HepG2 (cell line): ENCODE data around the gene BCKDHA. TPM values are rescaled to one million over a fixed set of nuclear protein-coding genes. Genes with fewer than 3 reads are reported as not detected.

Source experiments
- ARHGAP35 ChIP-seq: sonication (generic); formaldehyde crosslinking; IDR thresholded peaks from 2 replicates; pipeline ENCODE4 v1.9.0; 2022; ENCODE audit warnings: mild to moderate bottlenecking, inconsistent platforms, moderate library complexity, missing genetic modification reagents, borderline replicate concordance
- ATF6 ChIP-seq: sonication (generic); formaldehyde crosslinking; conservative IDR thresholded peaks from 2 replicates; pipeline ENCODE4 v1.4.0; 2020; ENCODE audit warnings: missing genetic modification reagents
- BRF2 ChIP-seq: sonication (generic); formaldehyde crosslinking; IDR thresholded peaks from 2 replicates; pipeline ENCODE4 v1.8.1; 2022; ENCODE audit warnings: mild to moderate bottlenecking, missing genetic modification reagents
- CSRNP2 ChIP-seq: sonication (generic); formaldehyde crosslinking; conservative IDR thresholded peaks from 2 replicates; pipeline ENCODE4 v1.8.0; 2022; ENCODE audit warnings: low read depth, missing genetic modification reagents
- FOXA1 ChIP-seq, 2 experiments: fragments of 450-650 bp in 1 of 2; sonication (generic) in 1 of 2; formaldehyde crosslinking in 1 of 2; IDR thresholded peaks; 2 replicates each; pipeline versions ENCODE4 v1.4.0 to v1.6.1; 2016 to 2020; ENCODE audit warnings: missing genetic modification reagents in 1 of 2
- REL ChIP-seq: sonication (generic); formaldehyde crosslinking; conservative IDR thresholded peaks from 2 replicates; pipeline ENCODE4 v1.8.0; 2022; ENCODE audit warnings: mild to moderate bottlenecking, missing genetic modification reagents, moderate library complexity
- SOX13 ChIP-seq, 3 experiments: fragments of 450-650 bp in 1 of 3; sonication (generic) in 1 of 3; formaldehyde crosslinking in 1 of 3; IDR thresholded peaks in 2 of 3; conservative IDR thresholded peaks in 1 of 3; 2 replicates each; pipeline versions ENCODE4 v1.5.0 to v1.6.1; 2016 to 2020; ENCODE audit warnings: antibody characterized with exemption in 1 of 3, mild to moderate bottlenecking in 1 of 3, missing compliant biosample characterization in 1 of 3, missing genetic modification reagents in 1 of 3, moderate library complexity in 1 of 3
- SPEN ChIP-seq: sonication (generic); formaldehyde crosslinking; IDR thresholded peaks from 2 replicates; pipeline ENCODE4 v1.5.1; 2020; ENCODE audit warnings: low read depth, mild to moderate bottlenecking, missing genetic modification reagents
- TFE3 ChIP-seq: IDR thresholded peaks from 2 replicates; pipeline ENCODE4 v1.6.1; 2016
- ZBTB43 ChIP-seq: sonication (generic); formaldehyde crosslinking; conservative IDR thresholded peaks from 2 replicates; pipeline ENCODE4 v1.4.0; 2020; ENCODE audit warnings: missing genetic modification reagents
- ZNF281 ChIP-seq: sonication (generic); formaldehyde crosslinking; IDR thresholded peaks from 2 replicates; pipeline ENCODE4 v1.4.0; 2020; ENCODE audit warnings: missing genetic modification reagents, borderline replicate concordance
- ZNF335 ChIP-seq: sonication (generic); formaldehyde crosslinking; IDR thresholded peaks from 2 replicates; pipeline ENCODE4 v1.4.0; 2020; ENCODE audit warnings: missing genetic modification reagents
- ZNF691 ChIP-seq: sonication (generic); formaldehyde crosslinking; IDR thresholded peaks from 2 replicates; pipeline ENCODE4 v1.4.0; 2020; ENCODE audit warnings: missing genetic modification reagents, low read depth, mild to moderate bottlenecking, borderline replicate concordance
- polyA plus RNA-seq, 8 experiments: library from polyadenylated mRNA; depleted of rRNA in 3 of 8; stranded (reverse) in 7 of 8; unstranded in 1 of 8; fragments of >200 nt; fragmentation: Illumina TruSeq in 4 of 8; extraction: Trizol in 4 of 8; gene quantifications; 2 replicates each; pipeline versions ENCODE4 v1.2.1 to v1.2.3, GENCODE V29; 2011 to 2016; ENCODE audit warnings: low read depth in 4 of 8, missing spikeins in 1 of 8, mixed read lengths in 1 of 8; ENCODE audit not compliant: insufficient read depth in 1 of 8
- total RNA-seq, 5 experiments: library from RNA; depleted of rRNA; stranded (reverse); fragments of >200 nt; fragmentation: Illumina TruSeq; extraction: Trizol; gene quantifications; 2 replicates each; pipeline ENCODE4 v1.2.3, GENCODE V29; 2016; ENCODE audit warnings: low read depth in 1 of 5

BCKDHA gene
- total and polyA plus RNA-seq, 2 of the 13 experiments (the other 11 are each of a cell fraction or from before 2014, with no cell fraction given) = 11.8 to 31.5 TPM

- TF ChIP-seq FOXA1 (IDR thresholded peaks at IDR 0.05) = no peak
- 0 out of 2 replicates have a peak, but pooled peaks have one; percentile 18 for TF ChIP-seq FOXA1 (CRISPR knock-in tag; IDR thresholded peaks at IDR 0.05)
- TF ChIP-seq ZNF335 (CRISPR knock-in tag) = 0 out of 2 replicates have a peak, but pooled peaks have one; percentile 65
- TF ChIP-seq REL (CRISPR knock-in tag) = no peak
- TF ChIP-seq ZNF281 (CRISPR knock-in tag) = no peak
- TF ChIP-seq ZBTB43 = no peak
- TF ChIP-seq BRF2 (CRISPR knock-in tag) = no peak
- TF ChIP-seq SPEN (CRISPR knock-in tag) = peak; percentile 45; the same call in 1 of the 2 replicates
- no peak for TF ChIP-seq ZNF691
- no peak for TF ChIP-seq SOX13 (IDR thresholded peaks at IDR 0.05)
- TF ChIP-seq SOX13 (CRISPR knock-in tag; conservative IDR thresholded peaks at IDR 0.05 in 1 of 2, IDR thresholded peaks at IDR 0.05 in 1 of 2) = peak in 1 of 2 experiments; percentile 29; a peak in 1 of 4 replicates
- 0 out of 2 replicates have a peak, but pooled peaks have one; percentile 34 for TF ChIP-seq TFE3 (CRISPR knock-in tag)
- TF ChIP-seq ATF6 (CRISPR knock-in tag) = no peak
- 0 out of 2 replicates have a peak, but pooled peaks have one; percentile 24 for TF ChIP-seq ARHGAP35
- TF ChIP-seq CSRNP2 (CRISPR knock-in tag) = peak; percentile 55; the same call in 1 of the 2 replicates
These were observed 43.9 kb upstream of the BCKDHA start, which contains the start of gene TGFB1 (continued) for GRCh38 chr19:41353466-41354342.
